Karpas-422 (cell line): ENCODE results near the gene KNDC1. TPM values are rescaled to one million over a fixed set of nuclear protein-coding genes. Genes with fewer than 3 reads are reported as not detected.
"Not testable (repeated sequence)": the region's sequence is repeated elsewhere in the genome, so short reads cannot be mapped to it uniquely, and the experiment has no call there.

Experiments used
- DNase-seq: peaks from one replicate; pipeline ENCODE4 v3.0.0-alpha.2; 2015
- H2AFZ ChIP-seq: fragments of 200-600 bp; sonication (generic); 2 replicates; pipeline ENCODE4 v1.6.1; 2014; ENCODE audit warnings: antibody characterized with exemption, low read length, mixed read lengths
- H3K27ac ChIP-seq: fragments of 200-600 bp; sonication (generic); 2 replicates; pipeline ENCODE4 v1.5.1; 2014; ENCODE audit warnings: mild to moderate bottlenecking, low read length, moderate library complexity
- H3K27me3 ChIP-seq: fragments of 200-600 bp; sonication (generic); 2 replicates; pipeline ENCODE4 v1.6.1; 2014; ENCODE audit warnings: low read length, mixed read lengths
- H3K36me3 ChIP-seq: fragments of 200-600 bp; sonication (generic); 2 replicates; pipeline ENCODE4 v1.6.1; 2014; ENCODE audit warnings: low read length, mixed read lengths; ENCODE audit not compliant: insufficient read depth
- H3K4me1 ChIP-seq: fragments of 200-600 bp; sonication (generic); 2 replicates; pipeline ENCODE4 v1.6.1; 2014; ENCODE audit warnings: mild to moderate bottlenecking, low read length, mixed read lengths
- H3K4me2 ChIP-seq: fragments of 200-600 bp; sonication (generic); 2 replicates; pipeline ENCODE4 v1.6.1; 2014; ENCODE audit warnings: low read length, low read depth, mild to moderate bottlenecking; ENCODE audit not compliant: poor library complexity, severe bottlenecking
- H3K4me3 ChIP-seq: fragments of 200-600 bp; sonication (generic); 2 replicates; pipeline ENCODE4 v1.5.1; 2014; ENCODE audit warnings: mild to moderate bottlenecking, antibody characterized with exemption, low read length, mixed read lengths
- H3K79me2 ChIP-seq: fragments of 200-600 bp; sonication (generic); 2 replicates; pipeline ENCODE4 v1.6.1; 2014; ENCODE audit warnings: mild to moderate bottlenecking, low read length, mixed read lengths
- H3K9ac ChIP-seq: fragments of 200-600 bp; sonication (generic); 2 replicates; pipeline ENCODE4 v1.6.0; 2014; ENCODE audit warnings: low read length
- H3K9me2 ChIP-seq: fragments of 200-600 bp; sonication (generic), shearing (Covaris generic); replicated peaks from 2 replicates; pipeline ENCODE4 v1.6.0; 2014; ENCODE audit warnings: mild to moderate bottlenecking, low read length, moderate library complexity; ENCODE audit not compliant: insufficient read depth
- H3K9me3 ChIP-seq: fragments of 300-700, 200-600 bp; sonication (generic); 2 replicates; pipeline ENCODE4 v1.6.1; 2014; ENCODE audit warnings: low read length, mixed read lengths
- H4K20me1 ChIP-seq: fragments of 200-600 bp; sonication (generic); 2 replicates; pipeline ENCODE4 v1.6.1; 2014; ENCODE audit warnings: mild to moderate bottlenecking, antibody characterized with exemption, low read length, low read depth; ENCODE audit not compliant: insufficient read depth
- total RNA-seq: library from RNA; depleted of rRNA; stranded (reverse); fragments of >200 nt; shearing (Covaris generic); gene quantifications from 2 replicates; pipeline ENCODE4 v1.2.3, GENCODE V29; 2014; ENCODE audit warnings: low replicate concordance

Gene KNDC1
- total RNA-seq, 1 experiment from 2014 or later: not detected

GRCh38 chr10:133141958-133142340 is 18.1 kb upstream of the KNDC1 start:
- Histone ChIP-seq H3K9me3 (no peaks in the 10 kb centered on the region), H3K27ac (no peak overlapping the region), H3K4me2 (no peak overlapping the region), H3K9ac (no peak overlapping the region), H3K4me1 (no peaks in the 10 kb centered on the region), H3K9me2 (no peaks in the 10 kb centered on the region), H3K36me3 (no peaks in the 10 kb centered on the region), H2AFZ (no peak overlapping the region), H4K20me1 (no peaks in the 10 kb centered on the region), H3K79me2 (no peaks in the 10 kb centered on the region), H3K27me3 (no peaks in the 10 kb centered on the region), H3K4me3 (no peak overlapping the region)
- DNase-seq: no peak

- Histone ChIP-seq H2AFZ (no peak overlapping the region), H3K9me2 (no peaks in the 10 kb centered on the region), H3K9ac (no peak overlapping the region), H4K20me1 (no peaks in the 10 kb centered on the region), H3K4me3 (no peak overlapping the region), H3K79me2 (no peaks in the 10 kb centered on the region), H3K4me2 (no peak overlapping the region), H3K9me3 (no peaks in the 10 kb centered on the region), H3K4me1 (no peaks in the 10 kb centered on the region), H3K27ac (no peak overlapping the region), H3K27me3 (no peaks in the 10 kb centered on the region), H3K36me3 (no peaks in the 10 kb centered on the region)
- DNase-seq: no peak
Observed at GRCh38 chr10:133142523-133143199, 17.4 kb upstream of the KNDC1 start.

GRCh38 chr10:133143200-133143533 is 16.9 kb upstream of the KNDC1 start:
- no peaks in the 10 kb centered on the region for H3K9me3 ChIP-seq
- no peak overlapping the region for H3K9ac ChIP-seq
- no peak overlapping the region for H3K27ac ChIP-seq
- no peaks in the 10 kb centered on the region for H3K36me3 ChIP-seq
- no peak overlapping the region for H3K4me2 ChIP-seq
- no peaks in the 10 kb centered on the region for H4K20me1 ChIP-seq
- no peak overlapping the region for H3K4me3 ChIP-seq
- DNase-seq: no peak
- H3K9me2 ChIP-seq: no peaks in the 10 kb centered on the region
- no peak overlapping the region for H2AFZ ChIP-seq
- no peaks in the 10 kb centered on the region for H3K27me3 ChIP-seq
- no peaks in the 10 kb centered on the region for H3K4me1 ChIP-seq
- no peaks in the 10 kb centered on the region for H3K79me2 ChIP-seq

- Histone ChIP-seq H2AFZ (no peak overlapping the region), H3K4me2 (no peak overlapping the region), H3K27ac (no peak overlapping the region), H3K9me2 (no peaks in the 10 kb centered on the region), H3K4me1 (no peaks in the 10 kb centered on the region), H3K4me3 (no peak overlapping the region), H3K79me2 (no peaks in the 10 kb centered on the region), H3K9me3 (no peaks in the 10 kb centered on the region), H3K27me3 (no peaks in the 10 kb centered on the region), H3K9ac (no peak overlapping the region), H3K36me3 (no peaks in the 10 kb centered on the region), H4K20me1 (no peaks in the 10 kb centered on the region)
- no peak for DNase-seq
Observed at GRCh38 chr10:133143546-133143945, 16.5 kb upstream of the KNDC1 start.

- H3K4me3 ChIP-seq: no peak overlapping the region
- no peaks in the 10 kb centered on the region for H3K9me3 ChIP-seq
- no peaks in the 10 kb centered on the region for H3K36me3 ChIP-seq
- DNase-seq: no peak
- no peaks in the 10 kb centered on the region for H4K20me1 ChIP-seq
- H3K79me2 ChIP-seq: no peaks in the 10 kb centered on the region
- H3K4me2 ChIP-seq: no peak overlapping the region
- no peaks in the 10 kb centered on the region for H3K27me3 ChIP-seq
- H3K27ac ChIP-seq: no peak overlapping the region
- H3K9me2 ChIP-seq: no peaks in the 10 kb centered on the region
- H2AFZ ChIP-seq: no peak overlapping the region
- no peak overlapping the region for H3K9ac ChIP-seq
- H3K4me1 ChIP-seq: no peaks in the 10 kb centered on the region
Observed at GRCh38 chr10:133144771-133145170, 15.2 kb upstream of the KNDC1 start.

GRCh38 chr10:133150226-133150625 is 9.8 kb upstream of the KNDC1 start:
- no peaks in the 10 kb centered on the region for H4K20me1 ChIP-seq

GRCh38 chr10:133150656-133151055 is 9.4 kb upstream of the KNDC1 start:
- Histone ChIP-seq H3K36me3 (no peaks in the 10 kb centered on the region), H3K4me2 (no peak overlapping the region), H3K4me3 (no peak overlapping the region), H4K20me1 (no peaks in the 10 kb centered on the region), H3K27ac (no peak overlapping the region), H2AFZ (no peak overlapping the region), H3K27me3 (no peaks in the 10 kb centered on the region), H3K4me1 (no peaks in the 10 kb centered on the region), H3K79me2 (no peaks in the 10 kb centered on the region), H3K9me2 (no peaks in the 10 kb centered on the region), H3K9ac (no peak overlapping the region), H3K9me3 (no peaks in the 10 kb centered on the region)
- DNase-seq: no peak

More at GRCh38 chr10:133150226-133150625, 9.8 kb upstream of the KNDC1 start:
- no peak overlapping the region for H2AFZ ChIP-seq
- H3K9me2 ChIP-seq: no peaks in the 10 kb centered on the region
- H3K4me2 ChIP-seq: no peak overlapping the region
- no peaks in the 10 kb centered on the region for H3K27me3 ChIP-seq
- no peaks in the 10 kb centered on the region for H3K79me2 ChIP-seq
- H3K9ac ChIP-seq: no peak overlapping the region
- H3K4me1 ChIP-seq: no peaks in the 10 kb centered on the region
- DNase-seq: no peak
- no peaks in the 10 kb centered on the region for H3K36me3 ChIP-seq
- H3K27ac ChIP-seq: no peak overlapping the region
- H3K4me3 ChIP-seq: no peak overlapping the region
- no peaks in the 10 kb centered on the region for H3K9me3 ChIP-seq

- not testable (repeated sequence) for H3K9me2 ChIP-seq, H3K4me1 ChIP-seq, H3K9me3 ChIP-seq, H3K79me2 ChIP-seq, H2AFZ ChIP-seq, H4K20me1 ChIP-seq, H3K27ac ChIP-seq, H3K27me3 ChIP-seq, H3K4me2 ChIP-seq, DNase-seq, H3K9ac ChIP-seq, H3K4me3 ChIP-seq, H3K36me3 ChIP-seq
Observed at GRCh38 chr10:133151071-133151470, 8.9 kb upstream of the KNDC1 start.

GRCh38 chr10:133151543-133151972 is 8.5 kb upstream of the KNDC1 start:
- H3K27ac ChIP-seq: no peak overlapping the region
- no peaks in the 10 kb centered on the region for H3K36me3 ChIP-seq
- H3K9me2 ChIP-seq: no peaks in the 10 kb centered on the region
- no peak overlapping the region for H2AFZ ChIP-seq
- no peaks in the 10 kb centered on the region for H4K20me1 ChIP-seq
- H3K4me1 ChIP-seq: no peaks in the 10 kb centered on the region
- no peak overlapping the region for H3K4me3 ChIP-seq
- H3K4me2 ChIP-seq: no peak overlapping the region
- no peaks in the 10 kb centered on the region for H3K27me3 ChIP-seq
- H3K9me3 ChIP-seq: no peaks in the 10 kb centered on the region
- H3K9ac ChIP-seq: no peak overlapping the region
- no peak for DNase-seq
- H3K79me2 ChIP-seq: no peaks in the 10 kb centered on the region
